OCI-LY3 (cell line): ENCODE data around the gene ZFR2.

Experiments used
- CTCF ChIP-seq: fragments of 200-600, 300-600 bp; sonication (generic); IDR thresholded peaks from 2 replicates; pipeline ENCODE4 v1.5.1; 2014; ENCODE audit warnings: antibody characterized with exemption, low read length, low read depth
- EZH2phosphoT487 ChIP-seq: fragments of 200-600 bp; shearing (Covaris generic); IDR thresholded peaks from 2 replicates; pipeline ENCODE4 v1.6.1; 2018; ENCODE audit warnings: antibody characterized with exemption, mixed run types, low read depth

DNA sequence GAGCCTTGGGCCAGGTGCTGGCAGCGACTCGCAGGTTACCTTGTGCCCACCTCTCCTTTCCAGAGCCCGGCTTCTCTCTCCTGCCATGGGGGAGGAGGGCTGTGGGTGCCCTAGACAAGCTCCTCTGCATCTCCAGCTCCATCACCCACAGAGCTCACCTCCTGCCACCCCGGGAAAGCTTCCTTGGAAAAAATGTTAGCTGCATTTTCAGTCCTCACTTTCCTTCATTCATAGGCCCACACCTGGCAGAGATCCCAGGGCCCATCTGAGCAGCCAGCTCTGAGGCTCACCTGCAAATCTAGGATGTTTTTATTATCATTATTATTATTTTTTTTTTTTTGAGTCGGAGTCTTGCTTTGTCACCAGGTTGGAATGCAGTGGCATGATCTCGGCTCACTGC, 36.8 kb downstream of the ZFR2 start:
- no peak for TF ChIP-seq CTCF
- TF ChIP-seq EZH2phosphoT487: no peak
